GM19328 (cell line): ENCODE measurements around the gene ATG7.

Experiments used
- ATAC-seq: cut with Tn5 transposase; IDR thresholded peaks from one replicate; pipeline ENCODE4 v1.9.1; 2021; ENCODE audit warnings: mild to moderate bottlenecking, moderate library complexity; ENCODE audit not compliant: unreplicated experiment

The ATG7 gene

DNA sequence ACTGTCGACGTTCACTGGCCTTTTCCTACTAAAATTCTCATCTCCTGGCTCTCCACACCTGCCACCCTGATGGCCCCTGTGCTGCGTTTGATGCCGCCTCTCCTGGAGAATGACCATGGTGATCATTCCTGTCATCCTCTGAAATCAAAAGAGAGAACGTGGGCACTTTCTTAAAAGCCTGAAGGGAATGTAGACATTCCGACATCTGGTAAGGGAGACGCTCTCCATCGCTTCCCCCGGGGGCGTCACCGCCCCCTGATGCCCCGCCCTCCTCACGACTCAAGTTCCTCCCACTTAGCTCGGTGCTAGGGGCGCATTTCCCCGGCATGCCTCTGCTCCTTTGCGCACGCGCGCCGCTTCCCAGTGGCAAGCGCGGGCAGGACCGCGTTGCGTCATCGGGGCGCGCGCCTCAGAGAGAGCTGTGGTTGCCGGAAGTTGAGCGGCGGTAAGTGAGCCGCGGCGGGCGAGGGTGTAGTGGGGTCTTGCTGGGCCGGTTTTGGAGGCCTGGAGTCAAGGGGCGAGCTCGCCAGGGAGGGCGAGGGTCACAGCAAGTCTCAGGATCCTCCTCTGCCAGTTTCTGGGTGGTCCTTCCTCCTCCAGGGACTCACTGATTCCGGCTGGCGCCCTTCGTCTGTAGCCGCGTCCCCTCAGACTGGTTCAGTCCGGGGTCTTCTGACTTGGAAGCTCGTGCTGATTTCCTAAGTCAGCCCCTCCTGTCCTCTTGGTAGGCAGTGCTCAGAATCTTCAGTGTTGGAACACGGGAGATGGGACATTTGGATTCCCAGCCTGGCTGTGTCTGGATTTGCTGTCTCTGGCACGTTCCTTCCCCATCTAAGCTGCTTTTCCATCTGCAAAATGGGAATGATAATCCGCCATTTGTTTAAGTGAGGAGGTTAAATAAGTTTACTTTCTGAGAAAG is at the start of gene ATG7:
Gene ATG7, plus strand, starts transcription at position 412 of the 919 bp plus-strand sequence. CDS start 26,299 bp downstream, outside the sequence.
- peak; percentile 99 for ATAC-seq

GRCh38 chr3:11224010-11224409 is 48.2 kb upstream of the ATG7 start:
- no peak for ATAC-seq

GRCh38 chr3:11224870-11225229 is 47.3 kb upstream of the ATG7 start:
- no peak for ATAC-seq

GRCh38 chr3:11226042-11226370 is 46.2 kb upstream of the ATG7 start:
- ATAC-seq = no peak

DNA sequence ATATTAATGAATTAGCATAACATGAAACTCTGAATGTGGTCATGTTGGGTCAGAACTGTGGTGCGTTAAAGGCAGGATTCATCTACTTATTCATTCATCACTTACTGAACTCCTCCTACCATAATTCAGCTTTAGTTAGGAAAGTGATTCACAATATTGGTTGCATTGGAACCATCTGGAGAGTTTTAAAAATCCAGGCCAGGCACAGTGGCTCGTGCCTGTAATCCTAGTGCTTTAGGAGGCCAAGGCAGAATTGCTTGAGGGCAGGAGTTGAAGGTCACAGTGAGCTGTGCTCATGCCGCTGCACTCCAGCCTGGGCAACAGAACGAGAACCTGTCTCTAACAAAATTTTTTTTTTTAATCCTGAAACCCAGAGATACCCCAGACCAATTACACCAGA is 44.2 kb upstream of the ATG7 start:
- no peak for ATAC-seq

DNA sequence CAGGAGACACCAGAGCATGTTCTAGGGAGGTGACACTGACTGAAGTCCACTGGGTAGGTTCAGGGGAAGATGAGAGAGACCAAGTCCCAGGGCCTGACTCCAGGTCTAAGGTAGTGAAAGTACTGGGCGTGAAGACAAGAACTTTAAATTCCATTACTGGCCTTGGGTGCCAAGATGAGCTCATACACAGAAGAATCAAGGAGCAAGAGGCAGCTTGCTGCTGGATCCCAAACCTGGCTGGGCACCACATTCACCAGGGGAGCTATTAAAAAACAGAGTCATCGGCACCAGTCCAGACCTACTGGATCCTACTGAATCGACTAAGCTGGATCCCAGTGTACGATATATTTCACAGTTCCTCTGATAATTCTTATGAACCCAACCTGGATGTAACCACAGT is 42.1 kb upstream of the ATG7 start:
- ATAC-seq = no peak

- ATAC-seq = no peak
These were observed 41.4 kb upstream of the ATG7 start for GRCh38 chr3:11230832-11231231.

- ATAC-seq = no peak
These were observed 36.8 kb upstream of the ATG7 start for GRCh38 chr3:11235385-11235784.

GRCh38 chr3:11236588-11237461 is 35.4 kb upstream of the ATG7 start:
- ATAC-seq = no peak

DNA sequence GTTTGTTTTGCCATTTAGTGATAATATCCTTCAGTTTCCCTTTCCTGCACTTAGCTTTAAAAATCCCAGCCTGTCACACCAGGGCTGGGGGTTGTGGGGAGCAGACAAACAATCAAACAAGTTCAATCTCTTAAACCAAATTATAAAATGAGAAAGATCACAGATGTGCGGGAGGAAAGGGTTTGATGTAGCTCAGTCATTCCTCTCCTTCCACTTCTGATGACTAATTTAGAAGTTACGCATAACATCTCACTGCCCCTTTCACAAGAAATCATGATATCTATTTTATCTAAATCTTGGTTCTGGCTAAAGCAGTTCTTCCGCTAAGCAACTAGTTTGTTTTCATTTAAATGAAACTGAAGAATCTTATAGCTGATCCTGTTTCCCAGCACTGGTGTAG is 34.1 kb upstream of the ATG7 start:
- ATAC-seq = no peak

DNA sequence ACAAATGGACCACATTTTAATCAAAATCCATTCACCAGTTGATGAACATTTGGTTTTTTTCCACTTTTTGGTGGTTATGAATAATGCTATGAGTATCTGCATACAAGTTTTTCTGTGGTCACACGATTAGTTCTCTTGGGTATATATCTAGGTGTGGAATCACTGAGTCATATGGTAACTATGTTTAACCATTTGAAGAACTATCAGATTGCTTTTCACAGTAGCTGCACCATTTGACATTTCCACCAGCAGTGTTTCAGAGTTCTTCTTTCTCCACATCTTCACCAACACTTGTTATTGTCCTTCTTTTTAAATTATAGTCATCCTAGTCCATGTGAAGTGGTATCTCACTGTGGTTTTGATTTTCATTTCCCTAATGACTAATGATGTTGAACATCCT is 33.3 kb upstream of the ATG7 start:
- ATAC-seq = no peak

- no peak for ATAC-seq
These were observed 32.4 kb upstream of the ATG7 start for GRCh38 chr3:11239796-11240195.

DNA sequence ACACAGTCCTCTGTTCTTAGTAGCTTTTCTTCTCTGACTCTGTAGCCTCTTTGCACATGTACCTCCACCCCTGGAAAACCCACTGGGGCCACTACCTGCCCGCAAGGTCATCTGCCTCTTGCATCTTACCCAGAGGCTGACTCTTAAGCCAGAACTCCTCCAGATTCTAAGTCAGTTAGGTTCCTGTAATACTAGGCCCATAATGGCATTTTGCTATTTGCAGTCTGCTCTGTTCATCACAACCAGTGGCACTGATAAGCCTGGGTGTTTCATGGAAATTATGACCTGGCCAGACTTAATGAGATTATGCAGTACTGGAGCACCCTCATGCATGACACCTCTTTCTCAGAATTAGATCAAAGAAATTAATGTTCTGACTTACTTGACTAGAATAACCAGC is 31.7 kb upstream of the ATG7 start:
- no peak for ATAC-seq

- no peak for ATAC-seq
These were observed 28.0 kb upstream of the ATG7 start for GRCh38 chr3:11244121-11244677.

- ATAC-seq = no peak
These were observed 26.9 kb upstream of the ATG7 start for GRCh38 chr3:11245276-11245675.

DNA sequence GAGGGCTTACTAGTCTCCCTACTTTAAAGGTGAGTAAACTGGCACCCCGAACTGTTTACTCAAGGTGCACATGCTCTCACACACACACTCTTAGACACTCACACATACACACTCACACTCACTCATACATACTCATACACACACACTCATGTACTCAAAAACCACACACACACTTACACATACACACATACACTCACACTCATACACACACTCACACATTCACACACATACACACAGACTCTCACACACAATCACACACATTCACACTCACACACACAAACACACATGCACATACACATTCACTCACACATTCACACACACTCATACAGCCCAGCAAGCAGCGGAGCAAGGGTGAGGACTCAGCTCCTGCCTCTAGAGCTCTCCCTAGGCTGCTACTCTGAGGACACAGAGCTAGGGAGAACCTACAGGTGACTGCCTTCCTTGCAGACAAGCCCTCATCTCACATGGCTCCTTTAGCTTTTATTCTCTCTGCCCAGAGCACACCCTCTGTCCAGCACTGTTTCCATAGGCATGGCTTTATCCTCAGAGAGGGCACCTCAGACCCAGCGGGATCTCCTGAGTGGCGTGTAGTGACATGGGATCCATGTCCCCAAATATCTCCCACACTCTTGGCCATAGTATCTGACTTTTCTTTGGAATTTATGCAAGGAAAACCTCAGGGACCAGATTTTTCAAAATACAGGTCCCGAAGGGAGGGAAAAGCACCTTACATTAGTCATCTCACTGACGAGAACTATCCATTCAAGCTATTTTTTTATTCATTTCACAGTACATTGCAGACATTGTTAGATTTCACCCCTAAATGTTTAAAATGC is 26.2 kb upstream of the ATG7 start:
- no peak for ATAC-seq

DNA sequence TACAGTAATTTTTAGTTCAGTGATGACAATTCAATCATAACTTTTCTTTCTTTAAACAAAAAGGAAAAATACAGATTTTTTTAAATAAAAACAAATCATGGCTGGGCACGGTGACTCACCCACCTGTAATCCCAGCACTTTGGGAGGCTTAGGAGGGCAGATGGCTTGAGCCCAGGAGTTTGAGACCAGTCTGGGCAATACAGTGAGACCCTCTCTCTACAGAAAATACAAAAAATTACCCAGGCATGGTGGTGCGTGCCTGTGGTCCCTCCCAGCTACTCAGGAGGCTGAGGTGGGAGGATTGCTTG is 25.6 kb upstream of the ATG7 start:
- no peak for ATAC-seq

GRCh38 chr3:11247362-11247761 is 24.8 kb upstream of the ATG7 start:
- ATAC-seq = no peak

DNA sequence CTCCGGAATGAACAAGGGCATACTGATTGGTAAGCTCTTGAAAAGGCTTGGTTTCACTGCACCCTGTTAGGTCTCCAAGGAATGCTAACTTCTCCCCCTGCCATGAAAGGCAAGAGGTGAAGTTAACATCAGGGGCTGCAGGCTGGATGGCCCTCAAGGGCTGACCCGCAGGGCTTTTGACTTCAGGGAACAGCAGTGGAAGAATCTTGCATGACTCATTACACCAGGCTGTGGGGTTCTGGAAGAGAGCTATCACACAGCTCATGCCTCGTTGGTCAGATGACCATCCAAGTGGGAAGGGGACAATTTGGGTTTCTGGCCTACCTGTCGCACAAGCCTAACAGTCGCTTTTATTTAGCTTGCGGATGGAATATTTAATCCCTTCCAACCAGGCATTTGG is 23.6 kb upstream of the ATG7 start:
- no peak for ATAC-seq

DNA sequence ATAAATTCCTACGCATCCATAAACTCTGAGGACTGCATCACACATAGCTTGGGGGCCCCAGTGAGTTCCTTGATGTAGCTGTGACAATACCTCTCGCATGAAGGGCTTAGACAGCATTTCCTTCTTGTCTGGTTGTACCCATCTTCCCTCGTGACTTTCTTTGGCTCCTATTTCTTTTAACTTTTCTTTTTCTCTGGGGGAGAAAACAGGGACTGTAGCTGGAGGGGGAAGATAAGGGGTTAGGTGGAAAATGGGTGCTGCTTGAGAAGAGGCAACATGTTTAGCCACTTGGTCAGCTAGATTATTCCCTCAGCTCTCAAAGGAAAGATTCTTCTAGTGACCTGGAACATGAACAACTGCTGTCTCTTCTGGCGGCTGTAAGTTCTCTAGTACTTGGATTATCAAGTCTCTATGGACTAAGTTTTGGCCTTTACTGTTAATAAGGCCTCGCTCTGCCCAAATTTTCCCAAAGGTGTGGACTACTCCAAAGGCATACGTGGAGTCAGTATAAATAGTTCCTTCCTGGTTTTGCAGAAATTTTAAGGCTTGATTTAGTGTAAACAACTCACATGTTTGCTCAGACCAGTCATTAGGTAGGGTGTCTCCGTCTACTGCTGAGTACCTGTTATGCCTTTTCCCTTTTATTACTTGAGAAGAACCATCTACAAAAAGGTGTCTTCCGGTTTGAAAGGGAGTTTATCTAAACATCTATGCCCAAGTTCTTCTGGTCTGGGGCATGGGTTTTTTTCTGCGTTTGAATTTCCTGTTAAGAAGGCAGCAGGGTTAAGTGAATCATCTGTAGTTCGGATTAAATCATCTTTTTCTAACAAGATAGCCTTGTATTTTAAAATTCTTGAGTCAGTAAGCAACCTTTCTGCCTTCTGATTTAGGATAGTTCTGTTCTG is 21.0 kb upstream of the ATG7 start:
- ATAC-seq = no peak
